Ectodermal cell (in vitro differentiated cells): ENCODE results near the gene COL18A1.

ENCODE experiments used
- H3K27ac ChIP-seq: 2 replicates; pipeline ENCODE4 v1.7.0; 2013; ENCODE audit warnings: mild to moderate bottlenecking, low read depth, low read length; ENCODE audit not compliant: insufficient read depth, poor library complexity, severe bottlenecking
- H3K27me3 ChIP-seq: 2 replicates; pipeline ENCODE4 v1.7.0; 2013; ENCODE audit warnings: mild to moderate bottlenecking, low read length; ENCODE audit not compliant: insufficient read depth, control insufficient read depth, poor library complexity, severe bottlenecking
- H3K36me3 ChIP-seq: one replicate; pipeline ENCODE4 v1.7.0; 2013; ENCODE audit warnings: low read length; ENCODE audit not compliant: control insufficient read depth, insufficient read depth
- H3K4me1 ChIP-seq: one replicate; pipeline ENCODE4 v1.7.0; 2013; ENCODE audit warnings: low read length; ENCODE audit not compliant: control insufficient read depth, insufficient read depth
- H3K4me3 ChIP-seq: 2 replicates; pipeline ENCODE4 v1.7.0; 2013; ENCODE audit warnings: low read depth, low read length, control low read depth; ENCODE audit not compliant: insufficient read depth
- H3K9me3 ChIP-seq: 2 replicates; pipeline ENCODE4 v1.7.0; 2013; ENCODE audit warnings: mild to moderate bottlenecking, low read length, moderate library complexity; ENCODE audit not compliant: control insufficient read depth
- WGBS, 2 experiments: methylation state at CpG; one replicate each; pipeline ENCODE4 v1.1.7; 2013; ENCODE audit warnings: missing lambda C conversion rate in 2 of 2; 5-methylcytosine and 5-hydroxymethylcytosine counted together

The COL18A1 gene

DNA sequence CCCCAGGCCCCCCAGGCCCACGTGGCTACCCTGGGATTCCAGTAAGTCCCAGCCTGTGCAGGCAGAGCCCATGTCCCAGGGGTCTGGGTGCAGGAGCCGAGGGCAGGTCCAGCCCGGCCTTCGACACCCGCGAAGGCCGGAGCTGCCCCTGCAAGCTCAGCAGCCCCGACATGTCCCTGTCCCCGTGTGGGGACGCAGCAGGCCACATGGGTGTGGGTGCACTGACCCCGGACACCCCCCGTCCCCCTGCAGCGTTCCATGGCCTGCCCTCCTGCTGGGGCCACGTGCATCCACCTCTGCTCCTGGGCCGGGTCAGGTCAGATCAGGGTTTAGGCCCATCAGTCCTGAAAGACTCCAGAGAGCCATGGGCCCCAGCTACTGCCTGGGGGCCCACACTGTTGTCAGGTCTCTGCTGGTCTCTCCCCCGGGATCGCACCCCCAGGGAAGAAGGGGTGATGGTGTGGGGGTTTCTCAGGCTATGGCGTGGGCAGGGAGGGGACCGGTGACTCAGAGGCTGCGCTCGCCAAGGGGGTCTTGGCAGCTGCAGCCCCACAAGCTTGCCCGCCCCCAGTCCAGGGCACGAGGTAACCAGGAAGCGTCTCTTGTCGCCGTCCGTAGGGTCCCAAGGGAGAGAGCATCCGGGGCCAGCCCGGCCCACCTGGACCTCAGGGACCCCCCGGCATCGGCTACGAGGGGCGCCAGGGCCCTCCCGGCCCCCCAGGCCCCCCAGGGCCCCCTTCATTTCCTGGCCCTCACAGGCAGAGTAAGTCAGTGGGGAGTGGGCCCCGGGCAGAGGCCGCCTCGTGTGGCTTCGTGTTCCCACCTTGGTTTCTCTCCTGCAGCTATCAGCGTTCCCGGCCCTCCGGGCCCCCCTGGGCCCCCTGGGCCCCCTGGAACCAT is 99.8 kb downstream of the COL18A1 start:
- H3K27ac ChIP-seq = no peak overlapping the region
- no peaks in the 10 kb centered on the region for H3K36me3 ChIP-seq
- H3K4me3 ChIP-seq = no peak overlapping the region
- H3K27me3 ChIP-seq = no peaks in the 10 kb centered on the region
- H3K4me1 ChIP-seq = no peaks in the 10 kb centered on the region
- no peaks in the 10 kb centered on the region for H3K9me3 ChIP-seq
- WGBS, 2 experiments = 91 to 92% methylated on average over 41 of the region's 41 CpGs

DNA sequence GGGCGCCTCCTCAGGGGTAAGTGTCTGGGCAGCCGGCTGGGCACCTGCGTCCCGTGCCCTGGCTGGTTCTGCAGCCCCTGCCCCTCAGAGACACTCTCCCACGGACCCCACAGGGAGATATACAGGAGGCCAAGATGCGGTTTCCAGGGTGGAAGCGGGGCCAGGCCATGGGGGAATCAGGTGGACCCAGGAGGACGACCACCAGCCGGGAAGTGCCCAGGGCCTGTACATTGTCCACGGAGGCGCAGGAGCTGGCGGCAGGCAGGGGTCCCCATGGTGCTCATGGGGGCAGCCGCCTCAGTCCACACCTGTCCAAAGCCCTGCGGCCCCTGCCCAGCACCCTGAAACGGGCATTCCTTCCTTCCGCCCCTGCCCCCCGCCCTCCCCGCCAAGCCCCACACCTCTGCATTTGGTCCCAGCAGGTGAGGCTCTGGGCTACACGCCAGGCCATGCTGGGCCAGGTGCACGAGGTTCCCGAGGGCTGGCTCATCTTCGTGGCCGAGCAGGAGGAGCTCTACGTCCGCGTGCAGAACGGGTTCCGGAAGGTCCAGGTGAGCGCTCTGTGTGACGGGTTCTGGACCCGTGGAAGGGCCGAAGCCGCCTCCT is 100.6 kb downstream of the COL18A1 start:
- H3K27ac ChIP-seq = no peak overlapping the region
- WGBS, 2 experiments = 91 to 93% methylated on average over 33 of the region's 33 CpGs
- no peak overlapping the region for H3K4me3 ChIP-seq

DNA sequence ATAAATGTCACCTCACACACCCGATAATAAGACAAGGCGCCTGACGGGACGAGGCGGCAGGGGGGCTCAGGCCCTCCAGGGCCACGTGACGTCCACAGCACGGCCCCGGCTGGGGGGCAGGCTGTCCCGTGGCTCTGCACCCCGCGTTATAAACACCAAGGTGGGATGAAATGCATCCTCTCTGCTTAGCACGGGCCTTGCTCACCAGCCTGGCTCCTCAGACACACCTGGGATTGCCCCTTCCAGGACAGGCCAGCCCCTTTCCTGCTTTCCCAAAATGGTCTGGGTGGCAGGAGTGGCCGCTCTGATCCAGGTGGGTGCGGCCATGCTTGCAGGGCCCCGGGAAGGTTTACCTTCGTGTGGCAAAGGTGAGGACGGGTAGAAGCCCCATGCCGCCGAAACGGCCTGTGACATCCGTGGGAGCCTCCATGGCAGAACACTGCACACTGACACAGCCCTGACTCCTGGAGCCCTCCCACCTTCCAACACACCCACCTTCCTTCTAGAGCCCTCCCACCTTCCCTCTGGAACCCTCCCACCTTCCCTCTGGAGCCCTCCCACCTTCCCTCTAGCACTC is 101.4 kb downstream of the COL18A1 start:
- H3K9me3 ChIP-seq = no peaks in the 10 kb centered on the region
- no peaks in the 10 kb centered on the region for H3K27me3 ChIP-seq
- no peaks in the 10 kb centered on the region for H3K4me1 ChIP-seq
- H3K27ac ChIP-seq = no peak overlapping the region
- no peak overlapping the region for H3K4me3 ChIP-seq
- no peaks in the 10 kb centered on the region for H3K36me3 ChIP-seq
- WGBS, 2 experiments = 87 to 88% methylated on average over 22 of the region's 22 CpGs

More for the DNA sequence above, 100.6 kb downstream of the COL18A1 start:
- Histone ChIP-seq H3K4me1 (no peaks in the 10 kb centered on the region), H3K36me3 (no peaks in the 10 kb centered on the region), H3K9me3 (no peaks in the 10 kb centered on the region), H3K27me3 (no peaks in the 10 kb centered on the region)

DNA sequence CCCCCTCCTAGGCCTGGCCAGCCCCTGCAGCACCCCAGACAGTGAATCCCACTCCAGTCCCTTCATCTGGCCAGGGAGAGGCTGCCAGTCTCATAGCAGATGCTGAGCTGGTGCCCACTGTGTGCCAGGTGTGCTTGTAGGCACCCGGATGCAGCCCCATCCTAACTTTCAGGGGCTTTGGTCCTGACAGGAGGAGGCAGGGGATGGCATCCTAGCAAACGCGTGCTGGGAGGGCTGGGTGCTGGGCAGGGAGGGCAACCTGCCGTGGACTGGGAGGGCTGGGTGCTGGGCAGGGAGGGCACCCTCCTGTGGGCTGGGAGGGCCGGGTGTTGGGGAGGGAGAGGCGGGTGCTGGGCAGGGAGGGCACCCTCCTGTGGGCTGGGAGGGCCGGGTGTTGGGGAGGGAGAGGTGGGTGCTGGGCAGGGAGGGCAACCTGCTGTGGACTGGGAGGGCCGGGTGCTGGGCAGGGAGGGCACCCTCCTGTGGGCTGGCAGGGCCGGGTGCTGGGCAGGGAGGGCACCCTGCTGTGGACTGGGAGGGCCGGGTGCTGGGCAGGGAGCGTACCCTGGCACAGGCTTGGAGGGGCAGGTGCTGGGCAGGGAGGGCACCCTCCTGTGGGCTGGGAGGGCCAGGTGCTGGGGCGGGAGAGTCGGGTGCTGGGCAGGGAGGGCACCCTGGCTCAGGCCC is 102.0 kb downstream of the COL18A1 start:
- H3K27ac ChIP-seq = no peak overlapping the region
- no peak overlapping the region for H3K4me3 ChIP-seq
- H3K27me3 ChIP-seq = no peaks in the 10 kb centered on the region
- no peaks in the 10 kb centered on the region for H3K9me3 ChIP-seq
- no peaks in the 10 kb centered on the region for H3K36me3 ChIP-seq
- WGBS, 2 experiments = 82 to 87% methylated on average over 13 of the region's 13 CpGs
- no peaks in the 10 kb centered on the region for H3K4me1 ChIP-seq

GRCh38 chr21:45507523-45507875 is 102.5 kb downstream of the COL18A1 start:
- WGBS, 2 experiments = 93 to 95% methylated on average over 9 of the region's 9 CpGs
- Histone ChIP-seq H3K36me3 (no peaks in the 10 kb centered on the region), H3K27ac (no peak overlapping the region), H3K27me3 (no peaks in the 10 kb centered on the region), H3K9me3 (no peaks in the 10 kb centered on the region), H3K4me1 (no peaks in the 10 kb centered on the region), H3K4me3 (no peak overlapping the region)

GRCh38 chr21:45507888-45508508 is 103.0 kb downstream of the COL18A1 start:
- H3K4me3 ChIP-seq = no peak overlapping the region

DNA sequence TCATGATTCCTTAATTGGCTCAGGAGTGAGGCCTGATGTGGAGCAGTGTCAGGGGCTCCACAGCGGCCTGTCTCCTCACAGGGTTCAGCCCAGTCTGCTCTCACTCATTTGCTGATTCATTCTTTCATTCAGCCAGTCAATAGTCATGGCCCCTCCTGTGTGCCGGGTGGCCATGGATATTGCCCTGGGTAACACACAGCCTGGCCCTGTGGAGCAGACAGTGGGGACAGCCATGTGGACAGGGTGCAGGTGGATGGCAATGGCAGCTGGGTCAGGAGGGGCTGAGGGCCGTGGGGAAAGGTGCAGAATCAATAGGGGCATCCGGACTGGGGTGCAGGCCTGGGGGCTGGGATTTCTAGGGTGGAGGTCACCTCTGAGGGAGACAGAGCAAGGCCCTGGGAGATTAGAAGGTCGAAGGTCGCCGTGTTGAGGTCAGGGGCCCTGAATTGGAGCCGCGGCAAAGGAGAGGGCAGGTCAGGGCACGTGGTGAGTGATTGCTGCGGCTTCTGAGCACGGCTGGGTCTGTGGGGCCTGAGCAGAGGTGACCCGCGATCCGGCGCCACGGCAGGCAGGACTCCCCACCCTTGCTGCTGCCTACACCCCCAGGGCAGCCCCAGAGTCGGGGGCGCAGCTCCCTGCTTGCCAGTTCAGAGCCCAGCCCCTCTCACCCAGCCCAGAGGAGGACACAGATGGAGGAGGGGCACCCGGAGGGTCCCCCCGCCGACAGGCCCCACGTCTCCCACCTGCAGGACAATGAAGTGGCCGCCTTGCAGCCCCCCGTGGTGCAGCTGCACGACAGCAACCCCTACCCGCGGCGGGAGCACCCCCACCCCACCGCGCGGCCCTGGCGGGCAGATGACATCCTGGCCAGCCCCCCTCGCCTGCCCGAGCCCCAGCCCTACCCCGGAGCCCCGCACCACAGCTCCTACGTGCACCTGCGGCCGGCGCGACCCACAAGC is 103.9 kb downstream of the COL18A1 start:
- Histone ChIP-seq H3K27ac (no peak overlapping the region), H3K4me3 (no peak overlapping the region), H3K4me1 (no peaks in the 10 kb centered on the region), H3K27me3 (no peaks in the 10 kb centered on the region), H3K9me3 (no peaks in the 10 kb centered on the region), H3K36me3 (no peaks in the 10 kb centered on the region)
- 86 to 88% methylated on average over 42 of the region's 42 CpGs for WGBS, 2 experiments

More at GRCh38 chr21:45507888-45508508, 103.0 kb downstream of the COL18A1 start:
- Histone ChIP-seq H3K9me3 (no peaks in the 10 kb centered on the region), H3K36me3 (no peaks in the 10 kb centered on the region), H3K27me3 (no peaks in the 10 kb centered on the region), H3K27ac (no peak overlapping the region), H3K4me1 (no peaks in the 10 kb centered on the region)
- 96 to 97% methylated on average over 3 of the region's 3 CpGs for WGBS, 2 experiments

DNA sequence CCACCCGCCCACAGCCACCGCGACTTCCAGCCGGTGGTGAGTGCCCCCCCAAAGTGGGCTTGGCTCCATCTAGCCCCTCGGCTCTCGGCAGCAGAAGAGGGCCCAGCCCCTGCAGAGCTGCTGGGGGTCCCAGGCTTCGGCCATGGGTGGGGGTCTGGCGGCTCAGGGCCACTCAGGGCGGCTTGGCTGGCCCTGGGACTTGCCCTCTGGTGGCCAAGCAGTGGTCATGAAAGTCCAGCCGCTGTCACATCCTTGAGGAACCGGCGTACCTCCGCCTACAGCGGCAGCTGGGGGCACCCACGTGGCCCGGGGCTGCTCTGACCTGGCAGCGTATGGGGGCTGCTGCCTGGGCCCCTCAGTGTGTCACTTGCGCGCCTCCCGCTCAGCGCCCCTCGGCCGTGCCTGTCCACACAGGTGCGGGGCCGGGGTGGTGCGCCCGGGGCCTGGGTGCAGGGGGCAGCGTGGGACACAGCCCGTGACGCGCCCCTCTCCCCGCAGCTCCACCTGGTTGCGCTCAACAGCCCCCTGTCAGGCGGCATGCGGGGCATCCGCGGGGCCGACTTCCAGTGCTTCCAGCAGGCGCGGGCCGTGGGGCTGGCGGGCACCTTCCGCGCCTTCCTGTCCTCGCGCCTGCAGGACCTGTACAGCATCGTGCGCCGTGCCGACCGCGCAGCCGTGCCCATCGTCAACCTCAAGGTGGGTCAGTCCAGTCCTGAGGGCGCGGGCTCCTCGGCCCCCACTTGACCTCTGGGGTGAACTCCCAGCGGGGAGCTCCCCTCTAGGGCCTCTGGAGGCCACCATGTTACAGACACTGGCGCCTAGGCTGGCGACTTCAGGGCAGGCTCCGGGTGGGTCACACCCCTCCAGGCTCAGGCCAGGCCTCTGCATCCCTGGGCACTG is 104.9 kb downstream of the COL18A1 start:
- H3K9me3 ChIP-seq = no peaks in the 10 kb centered on the region
- H3K4me3 ChIP-seq = no peak overlapping the region
- no peaks in the 10 kb centered on the region for H3K36me3 ChIP-seq
- no peak overlapping the region for H3K27ac ChIP-seq
- H3K4me1 ChIP-seq = no peaks in the 10 kb centered on the region
- 93 to 95% methylated on average over 61 of the region's 61 CpGs for WGBS, 2 experiments
- no peaks in the 10 kb centered on the region for H3K27me3 ChIP-seq
